Activated B cell treated with CpG ODN at 0.5 μM for 24 hours (primary cell): ENCODE results near the gene YY2. TPM values are rescaled to one million over a fixed set of nuclear protein-coding genes. Genes with fewer than 3 reads are reported as not detected.
"Not testable (repeated sequence)": the region's sequence is repeated elsewhere in the genome, so short reads cannot be mapped to it uniquely, and the experiment has no call there.

Experiments
- ATAC-seq: fragments of 200-7000 bp; cut with Tn5 transposase; one replicate; pipeline ENCODE4 v1.10.0; 2021; ENCODE audit warnings: low read depth, mild to moderate bottlenecking, moderate library complexity
- CTCF ChIA-PET: fragments of 350-600 bp; sonication (Branson Sonifier 250); formaldehyde crosslinking; loops from one replicate; lab custom pipeline; 2021; ENCODE audit warnings: antibody characterized with exemption; lab: Charles Lee
- POLR2A ChIA-PET: fragments of 350-600 bp; sonication (Branson Sonifier 250); formaldehyde crosslinking; loops from one replicate; lab custom pipeline; 2021; ENCODE audit warnings: antibody characterized with exemption; lab: Charles Lee
- DNase-seq: peaks from one replicate; pipeline ENCODE4 v3.0.0; 2022
- H3K27ac Mint-ChIP-seq: one replicate; pipeline ENCODE4 v1.8.0; 2020; ENCODE audit warnings: mixed read lengths
- H3K27me3 Mint-ChIP-seq: one replicate; pipeline ENCODE4 v1.8.0; 2021; ENCODE audit warnings: mixed read lengths
- H3K36me3 Mint-ChIP-seq: one replicate; pipeline ENCODE4 v1.8.0; 2021; ENCODE audit warnings: low read depth, mixed read lengths
- H3K4me1 Mint-ChIP-seq: one replicate; pipeline ENCODE4 v1.8.0; 2021; ENCODE audit warnings: mixed read lengths
- H3K4me3 Mint-ChIP-seq: one replicate; pipeline ENCODE4 v1.8.0; 2020; ENCODE audit warnings: mild to moderate bottlenecking, mixed read lengths
- H3K9me3 Mint-ChIP-seq: one replicate; pipeline ENCODE4 v1.8.0; 2020; ENCODE audit warnings: mixed read lengths
- intact Hi-C: fragments of 100-400 bp; cut with micrococcal nuclease; formaldehyde crosslinking; loops from one replicate; pipeline ENCODE4 v1.15.1; 2024
- total RNA-seq: library from RNA; stranded (reverse); gene quantifications from 2 replicates; pipeline ENCODE4 v1.2.3, GENCODE V29; 2022
- TF ChIP-seq, protein P1 (sequence below): fragments of 200-600 bp; IDR thresholded peaks from one replicate; pipeline ENCODE4 v1.8.0; 2022; ENCODE audit warnings: antibody characterized with exemption, mild to moderate bottlenecking

The YY2 gene
- total RNA-seq, 1 donor from 2014 or later, result 2.3 TPM

DNA sequence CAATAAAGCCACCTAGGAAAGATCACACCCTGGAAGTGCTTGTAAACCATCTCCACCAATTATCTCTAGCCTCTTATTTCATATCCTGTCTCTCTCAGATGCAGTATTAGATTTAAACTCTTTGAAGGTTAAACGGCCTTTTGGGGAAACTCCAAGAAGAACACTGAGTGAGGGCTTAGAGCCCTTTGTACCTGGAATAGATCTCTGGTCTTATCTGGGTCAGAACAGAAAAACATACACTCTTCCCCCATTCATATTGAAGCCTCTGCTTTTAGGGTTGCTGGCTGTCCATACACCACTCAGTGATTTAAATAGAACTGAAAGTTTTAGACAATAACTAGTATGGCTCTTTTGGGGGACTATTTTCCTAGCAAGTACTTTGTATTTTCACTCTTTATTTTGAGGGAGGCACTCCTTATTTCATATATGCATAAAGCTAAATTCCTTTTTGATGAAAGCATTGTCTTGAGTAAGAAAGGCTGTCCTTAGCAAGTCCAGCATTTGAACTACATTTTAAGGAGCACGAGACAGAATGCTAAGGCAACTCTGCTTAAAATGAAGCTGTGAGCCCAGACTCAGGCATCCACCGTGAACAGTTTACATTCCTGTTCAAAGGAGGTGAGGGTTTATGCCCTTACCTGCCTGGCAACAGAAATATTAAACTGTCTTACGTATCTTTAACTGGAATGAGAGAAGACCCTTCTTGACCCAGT lies 17.4 kb downstream of the YY2 start:
- ChIA-PET CTCF (no interaction called here), POLR2A (no interaction called here)
- H3K9me3 Mint-ChIP-seq, result no peaks in the 10 kb centered on the region
- no peak overlapping the region for H3K4me3 Mint-ChIP-seq
- TF ChIP-seq, protein P1, sequence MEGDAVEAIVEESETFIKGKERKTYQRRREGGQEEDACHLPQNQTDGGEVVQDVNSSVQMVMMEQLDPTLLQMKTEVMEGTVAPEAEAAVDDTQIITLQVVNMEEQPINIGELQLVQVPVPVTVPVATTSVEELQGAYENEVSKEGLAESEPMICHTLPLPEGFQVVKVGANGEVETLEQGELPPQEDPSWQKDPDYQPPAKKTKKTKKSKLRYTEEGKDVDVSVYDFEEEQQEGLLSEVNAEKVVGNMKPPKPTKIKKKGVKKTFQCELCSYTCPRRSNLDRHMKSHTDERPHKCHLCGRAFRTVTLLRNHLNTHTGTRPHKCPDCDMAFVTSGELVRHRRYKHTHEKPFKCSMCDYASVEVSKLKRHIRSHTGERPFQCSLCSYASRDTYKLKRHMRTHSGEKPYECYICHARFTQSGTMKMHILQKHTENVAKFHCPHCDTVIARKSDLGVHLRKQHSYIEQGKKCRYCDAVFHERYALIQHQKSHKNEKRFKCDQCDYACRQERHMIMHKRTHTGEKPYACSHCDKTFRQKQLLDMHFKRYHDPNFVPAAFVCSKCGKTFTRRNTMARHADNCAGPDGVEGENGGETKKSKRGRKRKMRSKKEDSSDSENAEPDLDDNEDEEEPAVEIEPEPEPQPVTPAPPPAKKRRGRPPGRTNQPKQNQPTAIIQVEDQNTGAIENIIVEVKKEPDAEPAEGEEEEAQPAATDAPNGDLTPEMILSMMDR, result no peak
- H3K27me3 Mint-ChIP-seq, result no peaks in the 10 kb centered on the region
- intact Hi-C loops, result no loop called here
- ATAC-seq (no peak), DNase-seq (no peak)
- H3K4me1 Mint-ChIP-seq, result no peaks in the 10 kb centered on the region
- H3K36me3 Mint-ChIP-seq, result peaks cover 14% of the 10 kb centered on the region
- no peak overlapping the region for H3K27ac Mint-ChIP-seq

DNA sequence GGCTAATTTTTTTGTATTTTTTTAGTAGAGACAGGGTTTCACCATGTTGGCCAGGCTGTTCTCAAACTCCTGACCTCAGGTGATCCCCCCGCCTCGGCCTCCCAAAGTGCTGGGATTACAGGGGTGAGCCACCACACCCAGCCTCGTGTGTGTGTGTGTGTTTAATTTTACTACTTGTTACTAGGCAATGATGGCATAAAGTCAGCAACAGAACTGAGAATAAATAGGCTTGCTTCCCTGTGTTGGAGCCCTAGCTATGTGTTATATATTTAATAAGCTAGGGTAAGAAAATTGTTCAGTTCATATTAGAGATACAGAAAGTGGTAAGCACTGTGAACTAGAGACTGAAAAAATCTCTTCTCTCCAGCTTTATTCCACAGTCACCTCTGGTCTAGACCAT lies 18.4 kb downstream of the YY2 start:
- ATAC-seq, H3K9me3 Mint-ChIP-seq, POLR2A ChIA-PET, H3K36me3 Mint-ChIP-seq, H3K27me3 Mint-ChIP-seq, intact Hi-C loops, H3K4me1 Mint-ChIP-seq, CTCF ChIA-PET, H3K27ac Mint-ChIP-seq, H3K4me3 Mint-ChIP-seq, DNase-seq: not testable (repeated sequence)

DNA sequence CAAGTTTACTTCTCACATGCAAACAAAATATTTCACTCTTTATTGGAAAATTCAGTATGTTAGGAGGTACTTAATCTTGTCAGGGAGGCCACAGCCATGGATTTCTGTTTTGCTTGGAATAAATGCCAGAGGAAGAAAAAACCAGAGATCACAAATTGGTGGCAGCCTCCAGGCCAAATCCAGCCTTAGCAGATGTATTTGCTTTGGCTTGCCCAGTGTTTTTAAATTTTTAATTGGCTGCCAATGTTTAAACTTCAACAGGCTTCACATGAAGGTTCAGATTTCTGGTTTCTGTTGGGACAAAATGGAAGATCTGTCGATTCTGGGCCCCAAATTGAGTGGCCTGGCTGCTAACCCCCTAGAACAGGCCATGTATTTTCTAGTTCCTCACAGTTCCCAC lies 19.2 kb downstream of the YY2 start:
- Mint-ChIP-seq H3K27ac (no peak overlapping the region), H3K4me3 (no peak overlapping the region), H3K4me1 (no peaks in the 10 kb centered on the region), H3K9me3 (no peaks in the 10 kb centered on the region), H3K36me3 (peaks cover 12% of the 10 kb centered on the region), H3K27me3 (no peaks in the 10 kb centered on the region)
- ATAC-seq (no peak), DNase-seq (no peak)
- intact Hi-C loops, result no loop called here
- TF ChIP-seq, protein P1, result no peak
- ChIA-PET CTCF (no interaction called here), POLR2A (no interaction called here)

DNA sequence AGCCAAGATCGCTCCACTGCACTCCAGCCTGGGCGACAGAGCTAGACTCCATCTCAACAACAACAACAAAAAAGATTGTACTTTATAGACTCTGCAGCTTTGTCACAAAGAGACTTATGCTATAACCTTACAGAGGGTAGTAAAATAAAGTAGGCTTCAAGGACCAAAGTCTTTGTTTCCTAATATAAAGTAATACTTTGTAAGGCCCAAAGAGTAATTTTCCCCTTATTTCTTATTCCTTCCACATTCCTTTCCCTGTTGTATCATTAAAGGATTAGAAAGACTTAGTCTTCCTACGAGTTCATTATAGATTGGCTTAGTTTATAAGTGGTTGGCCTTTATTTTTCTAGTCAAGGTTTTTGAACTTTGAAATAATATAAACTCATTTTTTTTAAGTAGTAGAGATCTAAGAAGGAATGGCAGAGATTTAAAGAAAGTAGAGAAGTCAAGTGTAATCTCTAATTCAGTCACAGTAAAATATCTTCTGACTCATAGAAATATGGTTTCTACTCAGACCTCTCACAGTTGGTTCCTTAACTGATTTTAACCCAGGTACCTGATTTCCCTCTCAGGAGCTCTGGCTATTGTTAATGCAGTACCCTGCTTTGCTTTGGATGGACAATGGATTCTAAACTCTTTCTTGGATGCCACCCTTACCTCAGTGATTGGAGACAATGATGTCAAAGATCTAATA lies 26.2 kb downstream of the YY2 start:
- TF ChIP-seq, protein P1, result no peak
- Mint-ChIP-seq H3K9me3 (no peaks in the 10 kb centered on the region), H3K4me3 (no peak overlapping the region), H3K4me1 (no peaks in the 10 kb centered on the region), H3K27ac (no peak overlapping the region), H3K27me3 (no peaks in the 10 kb centered on the region), H3K36me3 (peaks cover 16% of the 10 kb centered on the region)
- CTCF ChIA-PET, result no interaction called here
- no peak for DNase-seq
- ATAC-seq, result no peak
- intact Hi-C loops, result no loop called here
- POLR2A ChIA-PET, result no interaction called here

DNA sequence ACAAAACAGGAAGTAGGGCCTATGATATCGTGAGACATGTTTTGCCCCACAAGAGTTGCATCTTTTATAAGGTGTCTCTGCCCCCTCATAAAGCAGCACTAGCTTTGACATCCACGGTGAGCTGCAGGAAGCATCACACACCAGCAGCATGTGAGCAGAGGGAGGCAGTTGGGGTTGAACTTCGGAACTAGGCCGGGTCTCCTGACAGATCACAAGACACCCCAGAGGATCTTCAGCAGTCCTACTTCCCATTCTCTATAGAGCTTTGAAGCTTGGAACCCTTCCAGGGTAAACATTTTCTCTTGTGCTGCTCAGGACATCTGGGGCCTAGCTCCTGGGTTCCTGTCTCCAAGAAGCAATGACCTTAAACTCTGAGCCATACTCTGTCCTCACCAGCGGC lies 27.5 kb downstream of the YY2 start:
- Mint-ChIP-seq H3K27ac (no peak overlapping the region), H3K27me3 (no peaks in the 10 kb centered on the region), H3K36me3 (peaks cover 16% of the 10 kb centered on the region), H3K4me3 (no peak overlapping the region), H3K4me1 (no peaks in the 10 kb centered on the region), H3K9me3 (no peaks in the 10 kb centered on the region)
- ATAC-seq (no peak), DNase-seq (no peak)
- TF ChIP-seq, protein P1, result no peak
- intact Hi-C loops, result no loop called here
- CTCF ChIA-PET, result no interaction called here
- POLR2A ChIA-PET, result no interaction called here
